NCI-H510A (cell line): Measurements from ENCODE around the gene FBLN7.

ENCODE experiments used
- DNase-seq: peaks from one replicate; lab custom pipeline; 2025; lab: John Stamatoyannopoulos, UW

FBLN7 gene

GRCh38 chr2:112140899-112141625 lies 2.9 kb downstream of the FBLN7 start:
- DNase-seq, result no peak

- peak; percentile 71 for DNase-seq
Observed at GRCh38 chr2:112141626-112142007, 3.4 kb downstream of the FBLN7 start.

GRCh38 chr2:112142525-112143078 lies 4.4 kb downstream of the FBLN7 start:
- DNase-seq, result no peak

GRCh38 chr2:112143150-112143549 lies 5.0 kb downstream of the FBLN7 start:
- no peak for DNase-seq

GRCh38 chr2:112144966-112145365 lies 6.8 kb downstream of the FBLN7 start:
- no peak for DNase-seq

- DNase-seq, result no peak
Observed at GRCh38 chr2:112147382-112148168, 9.4 kb downstream of the FBLN7 start.

- no peak for DNase-seq
Observed at GRCh38 chr2:112148477-112148876, 10.3 kb downstream of the FBLN7 start.

GRCh38 chr2:112149194-112149593 lies 11.0 kb downstream of the FBLN7 start:
- no peak for DNase-seq

- DNase-seq, result no peak
Observed at GRCh38 chr2:112149866-112150435, 11.8 kb downstream of the FBLN7 start.

GRCh38 chr2:112150447-112150846 lies 12.3 kb downstream of the FBLN7 start:
- no peak for DNase-seq

- DNase-seq, result no peak
Observed at GRCh38 chr2:112150851-112151250, 12.7 kb downstream of the FBLN7 start.

GRCh38 chr2:112151271-112151670 lies 13.1 kb downstream of the FBLN7 start:
- no peak for DNase-seq

- no peak for DNase-seq
Observed at GRCh38 chr2:112151701-112152440, 13.7 kb downstream of the FBLN7 start.

GRCh38 chr2:112152476-112153178 lies 14.4 kb downstream of the FBLN7 start:
- no peak for DNase-seq

GRCh38 chr2:112153179-112153490 lies 14.9 kb downstream of the FBLN7 start:
- DNase-seq, result no peak

GRCh38 chr2:112153501-112153900 lies 15.3 kb downstream of the FBLN7 start:
- no peak for DNase-seq

- no peak for DNase-seq
Observed at GRCh38 chr2:112154246-112155117, 16.3 kb downstream of the FBLN7 start.

GRCh38 chr2:112155331-112156151 lies 17.4 kb downstream of the FBLN7 start:
- DNase-seq, result no peak

GRCh38 chr2:112156152-112156986 lies 18.2 kb downstream of the FBLN7 start:
- no peak for DNase-seq
